Tibial artery (tissue), 4 donors: ENCODE measurements around the gene MCTP1.

Source experiments
- DNase-seq, 2 donors: peaks; one replicate each; pipeline ENCODE4 v3.0.0-alpha.2; 2019
- H3K27ac ChIP-seq, 2 donors: fragments of 200-600 bp; sonication (generic) in 1 of 2; 1 replicate in 1 of 2; 2 replicates in 1 of 2; pipeline ENCODE4 v1.5.1; 2018 to 2019; ENCODE audit warnings: mild to moderate bottlenecking in 1 of 2
- H3K27me3 ChIP-seq, 2 donors: fragments of 200-600 bp; sonication (generic) in 1 of 2; one replicate each; pipeline versions ENCODE4 v1.5.1 to v1.6.0; 2016 to 2019
- H3K36me3 ChIP-seq, 3 donors: fragments of 200-600 bp; sonication (generic) in 2 of 3; one replicate each; pipeline ENCODE4 v1.5.1; 2016 to 2019; ENCODE audit warnings: mild to moderate bottlenecking in 2 of 3
- H3K4me1 ChIP-seq, 4 donors: fragments of 200-600 bp; sonication (generic) in 2 of 4; 1 replicate in 3 of 4; 2 replicates in 1 of 4; pipeline ENCODE4 v1.5.1; 2016 to 2019
- H3K4me3 ChIP-seq, 2 donors: fragments of 200-600 bp; sonication (generic) in 1 of 2; 1 replicate in 1 of 2; 2 replicates in 1 of 2; pipeline ENCODE4 v1.5.1; 2018 to 2019; ENCODE audit warnings: mild to moderate bottlenecking in 2 of 2
- H3K9me3 ChIP-seq, 3 donors: fragments of 200-600 bp; sonication (generic) in 1 of 3; one replicate each; pipeline ENCODE4 v1.5.1; 2016 to 2019
- CTCF ChIP-seq, 2 experiments: fragments of 200-600 bp in 1 of 2; fragments of 450-650 bp in 1 of 2; IDR thresholded peaks; one replicate each; pipeline ENCODE4 v1.5.1; 2017 to 2019; ENCODE audit warnings: antibody characterized with exemption in 2 of 2, mild to moderate bottlenecking in 1 of 2, moderate library complexity in 1 of 2
- intact Hi-C: fragments of 100-400 bp; cut with DNase I; formaldehyde crosslinking; loops from one replicate; pipeline ENCODE4 v1.15.0; 2023; ENCODE audit warnings: low total_unique reads

The MCTP1 gene

DNA sequence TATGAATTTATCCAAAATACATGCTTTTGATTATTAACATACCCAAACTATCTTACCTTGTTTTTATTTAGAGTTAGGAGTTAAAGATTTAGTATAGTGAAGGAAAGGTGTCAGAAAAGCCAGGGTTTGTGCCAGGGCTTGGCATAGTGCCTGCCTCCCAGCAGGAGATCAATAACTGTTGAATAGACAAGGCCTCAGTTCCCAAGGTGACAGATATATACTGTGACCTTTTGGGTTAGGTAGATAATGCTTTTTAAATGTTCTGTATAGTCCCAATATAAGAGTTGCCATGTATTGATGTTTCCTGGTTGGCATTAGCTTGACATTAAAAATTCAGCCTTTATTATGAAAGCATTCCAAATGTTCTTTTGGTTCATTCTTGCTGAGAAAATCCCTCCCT is 121.8 kb downstream of the MCTP1 start:
- DNase-seq = no peak
- intact Hi-C loops = no loop called here
- Histone ChIP-seq H3K36me3 (no peaks in the 10 kb centered on the region), H3K27ac (no peak overlapping the region), H3K4me3 (no peak overlapping the region), H3K4me1 (no peaks in the 10 kb centered on the region), H3K27me3 (no peaks in the 10 kb centered on the region), H3K9me3 (no peaks in the 10 kb centered on the region)
- TF ChIP-seq CTCF (IDR thresholded peaks at IDR 0.05) = no peak

DNA sequence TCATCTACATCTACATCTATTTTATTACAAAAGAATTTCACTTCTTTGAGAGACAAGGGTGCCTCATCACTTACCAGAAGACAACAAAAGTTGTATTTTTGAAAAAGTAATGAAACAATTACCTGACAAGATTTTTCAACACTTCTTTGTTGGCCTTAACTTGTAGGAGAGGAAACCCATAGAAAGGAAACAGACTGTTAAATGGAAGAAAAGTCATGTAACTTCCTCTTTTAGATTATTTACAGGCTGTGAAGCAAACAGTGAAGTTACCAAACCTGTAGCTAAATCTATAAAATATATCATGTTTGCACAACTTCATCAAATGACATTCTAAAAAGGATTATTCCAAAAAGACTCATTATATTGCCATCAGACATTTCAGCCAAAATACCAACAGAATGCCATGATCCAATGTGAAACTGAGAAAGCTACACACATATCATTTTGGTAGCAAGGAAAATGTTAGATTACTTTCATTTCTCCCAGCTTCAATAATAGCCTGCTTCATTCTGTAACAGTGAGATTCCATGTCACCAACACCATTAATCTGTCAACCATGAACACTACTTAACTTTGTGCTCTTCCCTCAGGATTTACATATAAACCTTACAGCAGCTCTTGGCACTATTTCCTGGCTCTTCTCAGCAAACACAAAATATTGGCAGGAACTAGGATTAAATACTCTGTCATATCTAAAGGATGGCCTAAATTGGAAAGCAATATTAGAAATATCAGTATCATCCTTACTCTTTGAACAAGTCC is 122.5 kb downstream of the MCTP1 start:
- intact Hi-C loops = no loop called here
- H3K4me1 ChIP-seq = no peaks in the 10 kb centered on the region
- TF ChIP-seq CTCF (IDR thresholded peaks at IDR 0.05) = no peak
- no peaks in the 10 kb centered on the region for H3K9me3 ChIP-seq
- no peak for DNase-seq
- H3K36me3 ChIP-seq = no peaks in the 10 kb centered on the region
- no peak overlapping the region for H3K4me3 ChIP-seq
- no peak overlapping the region for H3K27ac ChIP-seq
- H3K27me3 ChIP-seq = no peaks in the 10 kb centered on the region

- intact Hi-C loops = no loop called here
- Histone ChIP-seq H3K4me3 (no peak overlapping the region), H3K27me3 (no peaks in the 10 kb centered on the region)
These were observed 125.3 kb downstream of the MCTP1 start for GRCh38 chr5:95159603-95160002.

GRCh38 chr5:95155888-95156287 is 129.0 kb downstream of the MCTP1 start:
- Histone ChIP-seq H3K36me3 (no peaks in the 10 kb centered on the region), H3K27me3 (no peaks in the 10 kb centered on the region), H3K27ac (no peak overlapping the region), H3K4me1 (no peaks in the 10 kb centered on the region), H3K9me3 (no peaks in the 10 kb centered on the region), H3K4me3 (no peak overlapping the region)
- DNase-seq = no peak
- no peak for TF ChIP-seq CTCF (IDR thresholded peaks at IDR 0.05)
- intact Hi-C loops = no loop called here

More at GRCh38 chr5:95159603-95160002, 125.3 kb downstream of the MCTP1 start:
- Histone ChIP-seq H3K4me1 (no peaks in the 10 kb centered on the region), H3K9me3 (no peaks in the 10 kb centered on the region), H3K27ac (no peak overlapping the region), H3K36me3 (no peaks in the 10 kb centered on the region)
- no peak for DNase-seq
- no peak for TF ChIP-seq CTCF (IDR thresholded peaks at IDR 0.05)

DNA sequence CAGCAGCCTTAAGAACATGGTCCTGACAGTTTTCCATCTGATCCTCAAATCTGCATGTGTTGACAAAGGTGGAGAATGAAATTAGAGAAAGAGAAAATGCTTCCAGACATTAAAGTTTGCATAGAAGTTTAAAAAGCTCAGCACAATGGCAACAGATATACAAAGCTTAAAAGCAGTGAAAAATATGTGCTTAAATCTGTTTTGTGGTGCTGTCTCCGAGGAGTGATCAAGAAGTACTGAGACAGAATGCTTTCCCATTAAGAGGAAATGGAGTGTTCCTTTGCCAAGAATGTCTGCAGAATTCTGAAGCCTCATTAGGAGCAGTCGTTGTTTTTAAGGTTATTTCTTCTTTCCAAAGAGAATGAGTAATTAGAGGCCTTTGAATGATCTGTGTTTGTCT is 131.4 kb downstream of the MCTP1 start:
- no peak for DNase-seq
- Histone ChIP-seq H3K36me3 (no peaks in the 10 kb centered on the region), H3K4me1 (no peaks in the 10 kb centered on the region), H3K27me3 (no peaks in the 10 kb centered on the region), H3K9me3 (no peaks in the 10 kb centered on the region), H3K27ac (no peak overlapping the region), H3K4me3 (no peak overlapping the region)
- no peak for TF ChIP-seq CTCF (IDR thresholded peaks at IDR 0.05)
- intact Hi-C loops = no loop called here
